HepG2 (cell line): ENCODE data around the gene DLX5. TPM values are rescaled to one million over a fixed set of nuclear protein-coding genes. Genes with fewer than 3 reads are reported as not detected.

Experiments
- BCL3 ChIP-seq: sonication (generic); formaldehyde crosslinking; IDR thresholded peaks from 2 replicates; pipeline ENCODE4 v1.5.1; 2020; ENCODE audit warnings: mild to moderate bottlenecking, missing genetic modification reagents, moderate library complexity
- CSRNP2 ChIP-seq: sonication (generic); formaldehyde crosslinking; conservative IDR thresholded peaks from 2 replicates; pipeline ENCODE4 v1.8.0; 2022; ENCODE audit warnings: low read depth, missing genetic modification reagents
- FOXO4 ChIP-seq: sonication (generic); formaldehyde crosslinking; conservative IDR thresholded peaks from 2 replicates; pipeline ENCODE4 v1.8.1; 2023; ENCODE audit warnings: missing genetic modification reagents
- HOMEZ ChIP-seq: IDR thresholded peaks from 2 replicates; pipeline ENCODE4 v1.6.1; 2016; ENCODE audit warnings: low read depth
- IKZF5 ChIP-seq: IDR thresholded peaks from 2 replicates; pipeline ENCODE4 v1.6.1; 2018; ENCODE audit warnings: missing genetic modification reagents, mild to moderate bottlenecking, missing compliant biosample characterization
- MAZ ChIP-seq, 2 experiments: sonication (generic) in 1 of 2; formaldehyde crosslinking in 1 of 2; IDR thresholded peaks; 2 replicates each; pipeline versions ENCODE4 v1.5.0 to v1.6.1; 2012 to 2020; ENCODE audit warnings: low read depth in 2 of 2, mild to moderate bottlenecking in 2 of 2, borderline replicate concordance in 1 of 2, improper control_type of control experiment in 1 of 2, low read length in 1 of 2, missing genetic modification reagents in 1 of 2, moderate library complexity in 1 of 2
- MYC ChIP-seq: sonication (generic); formaldehyde crosslinking; IDR thresholded peaks from 2 replicates; pipeline ENCODE4 v1.9.0; 2021; ENCODE audit warnings: missing genetic modification reagents, borderline replicate concordance
- POLR2G ChIP-seq: fragments of 200-400 bp; formaldehyde crosslinking; IDR thresholded peaks from 2 replicates; pipeline ENCODE4 v1.6.1; 2018; ENCODE audit warnings: mild to moderate bottlenecking, low read depth, low read length, moderate library complexity
- REPIN1 ChIP-seq: sonication (generic); formaldehyde crosslinking; IDR thresholded peaks from 2 replicates; pipeline ENCODE4 v1.8.0; 2022; ENCODE audit warnings: missing genetic modification reagents, low read depth, mild to moderate bottlenecking, borderline replicate concordance
- SIX4 ChIP-seq: sonication (generic); formaldehyde crosslinking; IDR thresholded peaks from 2 replicates; pipeline ENCODE4 v1.4.0; 2020; ENCODE audit warnings: missing genetic modification reagents
- SNAI1 ChIP-seq: sonication (generic); formaldehyde crosslinking; IDR thresholded peaks from 2 replicates; pipeline ENCODE4 v1.5.0; 2020; ENCODE audit warnings: mild to moderate bottlenecking, missing genetic modification reagents, borderline replicate concordance
- TBX2 ChIP-seq: sonication (generic); formaldehyde crosslinking; IDR thresholded peaks from 2 replicates; pipeline ENCODE4 v1.5.0; 2020; ENCODE audit warnings: missing genetic modification reagents, mild to moderate bottlenecking, borderline replicate concordance
- ZBTB8A ChIP-seq: sonication (generic); formaldehyde crosslinking; IDR thresholded peaks from 2 replicates; pipeline ENCODE4 v1.4.0; 2020; ENCODE audit warnings: mild to moderate bottlenecking, low read depth, missing genetic modification reagents, borderline replicate concordance
- ZFAT ChIP-seq: sonication (generic); formaldehyde crosslinking; conservative IDR thresholded peaks from 2 replicates; pipeline ENCODE4 v1.8.1; 2023; ENCODE audit warnings: missing genetic modification reagents, inconsistent platforms
- ZNF136 ChIP-seq: sonication (generic); formaldehyde crosslinking; IDR thresholded peaks from 2 replicates; pipeline ENCODE4 v1.8.1; 2022; ENCODE audit warnings: low read depth, mild to moderate bottlenecking, moderate library complexity, missing genetic modification reagents
- ZNF326 ChIP-seq: sonication (generic); formaldehyde crosslinking; IDR thresholded peaks from 2 replicates; pipeline ENCODE4 v1.4.0; 2020; ENCODE audit warnings: missing genetic modification reagents, borderline replicate concordance
- ZNF788 ChIP-seq: sonication (generic); formaldehyde crosslinking; IDR thresholded peaks from 2 replicates; pipeline ENCODE4 v1.5.0; 2020; ENCODE audit warnings: mild to moderate bottlenecking, missing genetic modification reagents, borderline replicate concordance
- polyA plus RNA-seq, 8 experiments: library from polyadenylated mRNA; depleted of rRNA in 3 of 8; stranded (reverse) in 7 of 8; unstranded in 1 of 8; fragments of >200 nt; fragmentation: Illumina TruSeq in 4 of 8; extraction: Trizol in 4 of 8; gene quantifications; 2 replicates each; pipeline versions ENCODE4 v1.2.1 to v1.2.3, GENCODE V29; 2011 to 2016; ENCODE audit warnings: low read depth in 4 of 8, missing spikeins in 1 of 8, mixed read lengths in 1 of 8; ENCODE audit not compliant: insufficient read depth in 1 of 8
- total RNA-seq, 5 experiments: library from RNA; depleted of rRNA; stranded (reverse); fragments of >200 nt; fragmentation: Illumina TruSeq; extraction: Trizol; gene quantifications; 2 replicates each; pipeline ENCODE4 v1.2.3, GENCODE V29; 2016; ENCODE audit warnings: low read depth in 1 of 5

DLX5 gene
- total and polyA plus RNA-seq, 2 of the 13 experiments (the other 11 are each of a cell fraction or from before 2014, with no cell fraction given), result not detected

- peak; percentile 60 for TF ChIP-seq MYC (CRISPR knock-in tag)
- no peak for TF ChIP-seq SIX4 (CRISPR knock-in tag)
- no peak for TF ChIP-seq ZBTB8A (CRISPR knock-in tag)
- no peak for TF ChIP-seq FOXO4 (CRISPR knock-in tag)
- 0 out of 2 replicates have a peak, but pooled peaks have one; percentile 27 for TF ChIP-seq HOMEZ (CRISPR knock-in tag)
- no peak for TF ChIP-seq ZNF136 (CRISPR knock-in tag)
- TF ChIP-seq BCL3 (CRISPR knock-in tag), result 0 out of 2 replicates have a peak, but pooled peaks have one; percentile 47
- TF ChIP-seq MAZ (IDR thresholded peaks at IDR 0.05; ENCODE audit: borderline replicate concordance, low read depth, low read length), result 0 out of 2 replicates have a peak, but pooled peaks have one; percentile 21
- TF ChIP-seq MAZ (CRISPR knock-in tag; IDR thresholded peaks at IDR 0.05; ENCODE audit: low read depth), result peak; percentile 45; the same call in 1 of the 2 replicates
- peak; percentile 75 for TF ChIP-seq POLR2G
- TF ChIP-seq IKZF5 (CRISPR knock-in tag), result peak; percentile 65
- no peak for TF ChIP-seq ZNF326
- TF ChIP-seq CSRNP2, result no peak
- no peak for TF ChIP-seq ZFAT
- TF ChIP-seq SNAI1 (CRISPR knock-in tag), result no peak
- peak; percentile 71; the same call in 1 of the 2 replicates for TF ChIP-seq REPIN1 (CRISPR knock-in tag)
- TF ChIP-seq ZNF788 (CRISPR knock-in tag), result no peak; the same call in 1 of the 2 replicates
- TF ChIP-seq TBX2 (CRISPR knock-in tag), result peak; percentile 59; the same call in 1 of the 2 replicates
These were observed 19.2 kb downstream of the DLX5 start, which contains the start of gene DLX6 (continued) for GRCh38 chr7:97005183-97006054.
